Measurements from ENCODE around the gene SESN1.

- TF ChIP-seq MLX (CRISPR knock-in tag; conservative IDR thresholded peaks at IDR 0.05) (no peak), KLF13 (tag; IDR thresholded peaks at IDR 0.05; ENCODE audit: borderline replicate concordance, low read depth) (no peak), USF1 (CRISPR knock-in tag; IDR thresholded peaks at IDR 0.05) (no peak), EP300 (IDR thresholded peaks at IDR 0.05; ENCODE audit: low read length) (no peak), AFF4 (CRISPR knock-in tag; IDR thresholded peaks at IDR 0.05) (no peak), ZNF766 (CRISPR knock-in tag; conservative IDR thresholded peaks at IDR 0.05) (no peak)
Measured at GRCh38 chr6:108953681-108954080, 141.0 kb downstream of the SESN1 start.
